ENCODE data around the gene PCDHGA5.
"Not testable (repeated sequence)": the region's sequence is repeated elsewhere in the genome, so short reads cannot be mapped to it uniquely, and the experiment has no call there.

The PCDHGA5 gene

DNA sequence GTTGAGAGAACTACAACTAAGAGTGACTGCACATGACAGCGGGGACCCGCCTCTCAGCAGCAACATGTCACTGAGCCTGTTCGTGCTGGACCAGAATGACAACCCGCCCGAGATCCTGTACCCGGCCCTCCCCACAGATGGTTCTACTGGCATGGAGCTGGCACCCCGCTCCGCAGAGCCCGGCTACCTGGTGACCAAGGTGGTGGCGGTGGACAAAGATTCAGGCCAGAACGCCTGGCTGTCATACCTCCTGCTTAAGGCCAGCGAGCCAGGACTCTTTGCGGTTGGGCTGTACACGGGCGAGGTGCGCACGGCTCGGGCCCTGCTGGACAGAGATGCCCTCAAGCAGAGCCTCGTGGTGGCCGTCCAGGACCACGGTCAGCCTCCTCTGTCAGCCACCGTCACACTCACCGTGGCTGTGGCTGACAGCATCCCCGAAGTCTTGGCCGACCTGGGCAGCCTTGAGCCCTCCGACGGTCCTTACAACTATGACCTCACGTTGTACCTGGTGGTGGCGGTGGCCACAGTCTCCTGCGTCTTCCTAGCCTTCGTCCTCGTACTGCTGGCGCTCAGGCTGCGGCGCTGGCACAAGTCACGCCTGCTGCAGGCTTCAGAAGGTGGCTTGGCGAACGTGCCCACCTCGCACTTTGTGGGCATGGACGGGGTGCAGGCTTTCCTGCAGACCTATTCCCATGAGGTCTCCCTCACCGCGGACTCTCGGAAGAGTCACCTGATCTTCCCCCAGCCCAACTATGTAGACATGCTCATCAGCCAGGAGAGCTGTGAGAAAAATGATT lies 20.7 kb downstream of the PCDHGA5 start:
- no peak for DNase-seq (ENCODE audit: low spot score)

DNA sequence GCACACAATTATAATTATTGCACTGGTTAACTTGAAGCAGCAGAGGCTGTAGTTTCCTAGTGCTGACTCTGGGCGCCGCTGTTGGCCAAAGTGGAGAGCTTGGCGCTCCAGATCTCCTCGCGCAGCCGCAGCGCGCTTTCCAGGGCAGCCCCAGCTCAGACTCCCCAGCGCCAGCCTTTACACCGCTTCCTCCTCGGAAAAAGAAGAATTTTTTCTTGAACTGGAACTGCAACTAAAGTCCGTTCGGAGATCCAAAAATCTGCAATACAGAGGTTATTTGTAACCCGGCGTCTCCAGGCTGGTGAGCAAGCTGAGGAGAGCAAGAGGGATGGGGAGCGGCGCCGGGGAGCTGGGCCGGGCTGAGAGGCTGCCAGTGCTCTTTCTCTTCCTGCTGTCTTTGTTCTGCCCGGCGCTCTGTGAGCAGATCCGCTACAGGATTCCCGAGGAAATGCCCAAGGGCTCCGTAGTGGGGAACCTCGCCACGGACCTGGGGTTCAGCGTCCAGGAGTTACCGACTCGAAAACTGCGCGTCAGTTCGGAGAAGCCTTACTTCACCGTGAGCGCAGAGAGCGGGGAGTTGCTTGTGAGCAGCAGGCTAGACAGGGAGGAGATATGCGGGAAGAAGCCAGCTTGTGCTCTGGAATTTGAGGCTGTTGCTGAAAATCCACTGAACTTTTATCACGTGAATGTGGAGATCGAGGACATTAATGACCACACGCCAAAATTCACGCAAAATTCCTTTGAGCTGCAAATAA lies 23.8 kb downstream of the PCDHGA5 start, which contains the start of gene PCDHGB4:
Gene PCDHGB4 (plus strand): TSS at position 142 of the 755 bp plus-strand sequence. CDS start 187 bp downstream, at position 329.
- not testable (repeated sequence) for DNase-seq (ENCODE audit: low spot score)

DNA sequence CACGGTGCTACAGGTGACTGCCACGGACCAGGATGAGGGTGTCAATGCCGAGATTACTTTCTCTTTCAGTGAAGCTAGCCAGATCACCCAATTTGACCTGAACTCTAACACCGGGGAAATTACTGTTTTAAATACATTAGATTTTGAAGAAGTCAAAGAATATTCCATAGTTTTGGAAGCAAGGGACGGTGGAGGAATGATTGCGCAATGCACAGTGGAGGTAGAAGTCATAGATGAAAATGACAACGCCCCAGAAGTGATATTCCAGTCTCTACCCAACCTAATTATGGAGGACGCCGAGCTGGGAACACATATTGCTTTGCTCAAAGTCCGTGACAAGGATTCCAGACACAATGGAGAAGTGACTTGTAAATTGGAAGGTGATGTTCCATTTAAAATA lies 24.7 kb downstream of the PCDHGA5 start:
- DNase-seq (ENCODE audit: low spot score), result no peak

DNA sequence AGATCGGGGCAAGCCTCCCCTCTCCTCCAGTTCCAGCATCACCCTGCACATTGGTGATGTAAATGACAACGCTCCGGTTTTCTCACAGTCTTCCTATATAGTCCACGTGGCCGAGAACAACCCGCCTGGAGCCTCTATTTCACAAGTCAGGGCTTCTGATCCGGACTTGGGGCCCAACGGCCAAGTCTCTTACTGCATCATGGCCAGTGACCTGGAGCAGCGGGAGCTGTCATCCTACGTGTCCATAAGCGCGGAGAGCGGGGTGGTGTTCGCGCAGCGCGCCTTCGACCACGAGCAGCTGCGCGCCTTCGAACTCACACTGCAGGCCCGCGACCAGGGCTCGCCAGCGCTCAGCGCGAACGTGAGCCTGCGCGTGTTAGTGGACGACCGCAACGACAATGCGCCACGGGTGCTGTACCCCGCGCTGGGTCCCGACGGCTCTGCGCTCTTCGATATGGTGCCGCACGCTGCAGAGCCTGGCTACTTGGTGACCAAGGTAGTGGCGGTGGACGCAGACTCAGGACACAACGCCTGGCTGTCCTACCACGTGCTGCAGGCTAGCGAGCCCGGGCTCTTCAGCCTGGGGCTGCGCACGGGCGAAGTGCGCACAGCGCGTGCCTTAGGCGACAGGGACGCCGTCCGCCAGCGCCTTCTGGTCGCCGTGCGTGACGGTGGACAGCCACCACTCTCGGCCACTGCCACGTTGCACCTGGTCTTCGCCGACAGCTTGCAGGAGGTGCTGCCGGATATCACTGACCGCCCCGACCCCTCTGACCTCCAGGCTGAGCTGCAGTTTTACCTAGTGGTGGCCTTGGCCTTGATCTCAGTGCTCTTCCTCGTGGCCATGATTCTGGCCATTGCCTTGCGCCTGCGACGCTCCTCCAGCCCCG lies 25.4 kb downstream of the PCDHGA5 start:
- no peak for DNase-seq (ENCODE audit: low spot score)

DNA sequence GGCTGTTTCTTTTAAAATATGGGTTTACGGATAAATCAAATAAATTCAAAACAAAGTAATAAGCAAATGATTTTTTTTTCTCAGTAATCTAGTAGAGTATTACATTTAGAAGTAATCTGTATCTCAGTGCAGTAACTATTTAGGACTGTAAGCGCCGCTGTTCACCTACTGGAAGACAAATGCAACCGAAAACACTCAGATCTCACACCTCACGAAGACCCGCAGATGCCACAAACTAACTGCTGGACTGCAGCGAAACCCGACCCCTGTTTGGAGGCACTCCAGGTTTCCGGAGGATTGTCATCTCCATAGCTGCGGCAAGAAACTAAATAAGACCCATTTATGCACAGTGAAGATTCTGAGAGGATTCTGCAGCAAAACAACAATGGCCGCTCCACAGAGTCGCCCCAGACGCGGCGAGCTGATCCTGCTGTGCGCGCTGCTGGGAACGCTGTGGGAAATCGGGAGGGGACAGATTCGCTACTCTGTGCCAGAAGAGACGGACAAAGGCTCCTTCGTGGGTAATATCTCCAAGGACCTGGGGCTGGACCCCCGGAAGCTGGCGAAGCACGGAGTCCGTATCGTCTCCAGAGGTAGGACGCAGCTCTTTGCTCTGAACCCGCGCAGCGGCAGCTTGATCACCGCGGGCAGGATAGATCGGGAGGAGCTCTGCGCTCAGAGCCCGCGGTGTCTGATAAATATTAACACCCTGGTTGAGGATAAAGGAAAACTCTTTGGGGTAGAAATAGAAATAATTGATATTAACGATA lies 28.7 kb downstream of the PCDHGA5 start, which contains the start of gene PCDHGA8:
Gene PCDHGA8 (plus strand): TSS at position 205 of the 770 bp plus-strand sequence. CDS start 181 bp downstream, at position 386.
- no peak for DNase-seq (ENCODE audit: low spot score)

DNA sequence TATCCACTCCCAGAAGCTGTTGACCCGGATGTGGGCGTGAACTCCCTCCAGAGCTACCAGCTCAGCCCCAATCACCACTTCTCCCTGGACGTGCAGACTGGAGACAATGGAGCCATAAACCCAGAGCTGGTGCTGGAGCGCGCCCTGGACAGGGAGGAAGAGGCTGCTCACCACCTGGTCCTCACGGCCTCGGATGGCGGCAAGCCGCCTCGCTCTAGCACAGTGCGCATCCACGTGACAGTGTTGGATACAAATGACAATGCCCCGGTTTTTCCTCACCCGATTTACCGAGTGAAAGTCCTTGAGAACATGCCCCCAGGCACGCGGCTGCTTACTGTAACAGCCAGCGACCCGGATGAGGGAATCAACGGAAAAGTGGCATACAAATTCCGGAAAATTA lies 29.3 kb downstream of the PCDHGA5 start:
- DNase-seq (ENCODE audit: low spot score), result no peak

DNA sequence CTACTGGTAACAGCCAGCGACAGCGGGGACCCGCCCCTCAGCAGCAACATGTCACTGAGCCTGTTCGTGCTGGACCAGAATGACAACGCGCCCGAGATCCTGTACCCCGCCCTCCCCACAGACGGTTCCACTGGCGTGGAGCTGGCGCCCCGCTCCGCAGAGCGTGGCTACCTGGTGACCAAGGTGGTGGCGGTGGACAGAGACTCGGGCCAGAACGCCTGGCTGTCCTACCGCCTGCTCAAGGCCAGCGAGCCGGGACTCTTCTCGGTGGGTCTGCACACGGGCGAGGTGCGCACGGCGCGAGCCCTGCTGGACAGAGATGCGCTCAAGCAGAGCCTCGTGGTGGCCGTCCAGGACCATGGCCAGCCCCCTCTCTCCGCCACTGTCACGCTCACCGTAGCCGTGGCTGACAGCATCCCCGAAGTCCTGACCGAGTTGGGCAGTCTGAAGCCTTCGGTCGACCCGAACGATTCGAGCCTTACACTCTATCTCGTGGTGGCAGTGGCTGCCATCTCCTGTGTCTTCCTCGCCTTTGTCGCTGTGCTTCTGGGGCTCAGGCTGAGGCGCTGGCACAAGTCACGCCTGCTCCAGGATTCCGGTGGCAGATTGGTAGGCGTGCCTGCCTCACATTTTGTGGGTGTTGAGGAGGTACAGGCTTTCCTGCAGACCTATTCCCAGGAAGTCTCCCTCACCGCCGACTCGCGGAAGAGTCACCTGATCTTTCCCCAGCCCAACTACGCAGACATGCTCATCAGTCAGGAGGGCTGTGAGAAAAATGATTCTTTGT lies 30.6 kb downstream of the PCDHGA5 start:
- DNase-seq (ENCODE audit: low spot score), result not testable (repeated sequence)

DNA sequence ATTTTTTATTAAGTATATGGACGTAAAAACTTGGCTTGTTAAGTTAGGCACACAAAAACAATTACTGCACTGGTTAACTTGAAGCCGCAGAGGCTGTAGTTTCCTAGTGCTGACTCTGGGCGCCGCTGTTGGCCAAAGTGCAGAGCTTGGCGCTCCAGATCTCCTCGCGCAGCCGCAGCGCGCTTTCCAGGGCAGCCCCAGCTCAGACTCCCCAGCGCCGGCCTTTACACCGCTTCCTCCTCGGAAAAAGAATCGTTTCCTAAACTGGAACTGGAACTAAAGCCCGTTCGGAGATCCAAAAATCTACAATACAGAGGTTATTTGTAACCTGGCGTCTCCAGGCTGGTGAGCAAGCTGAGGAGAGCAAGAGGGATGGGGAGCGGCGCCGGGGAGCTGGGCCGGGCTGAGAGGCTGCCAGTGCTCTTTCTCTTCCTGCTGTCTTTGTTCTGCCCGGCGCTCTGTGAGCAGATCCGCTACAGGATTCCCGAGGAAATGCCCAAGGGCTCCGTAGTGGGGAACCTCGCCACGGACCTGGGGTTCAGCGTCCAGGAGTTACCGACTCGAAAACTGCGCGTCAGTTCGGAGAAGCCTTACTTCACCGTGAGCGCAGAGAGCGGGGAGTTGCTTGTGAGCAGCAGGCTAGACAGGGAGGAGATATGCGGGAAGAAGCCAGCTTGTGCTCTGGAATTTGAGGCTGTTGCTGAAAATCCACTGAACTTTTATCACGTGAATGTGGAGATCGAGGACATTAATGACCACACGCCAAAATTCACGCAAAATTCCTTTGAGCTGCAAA lies 34.0 kb downstream of the PCDHGA5 start, which contains the start of gene PCDHGB5:
Gene PCDHGB5 (plus strand): TSS at position 192 of the 796 bp plus-strand sequence. CDS start 181 bp downstream, at position 373.
- DNase-seq (ENCODE audit: low spot score), result not testable (repeated sequence)

DNA sequence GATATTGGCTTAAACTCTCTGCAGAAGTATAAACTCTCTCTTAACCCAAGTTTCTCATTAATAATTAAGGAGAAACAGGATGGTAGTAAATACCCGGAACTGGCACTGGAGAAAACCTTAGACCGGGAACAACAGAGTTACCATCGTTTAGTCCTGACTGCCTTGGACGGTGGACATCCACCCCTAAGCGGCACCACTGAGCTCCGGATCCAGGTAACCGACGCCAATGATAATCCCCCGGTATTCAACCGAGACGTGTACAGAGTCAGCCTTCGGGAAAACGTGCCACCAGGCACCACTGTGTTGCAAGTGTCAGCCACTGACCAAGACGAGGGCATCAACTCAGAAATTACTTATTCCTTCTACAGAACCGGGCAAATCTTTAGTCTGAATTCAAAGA lies 34.6 kb downstream of the PCDHGA5 start:
- DNase-seq (ENCODE audit: low spot score), result no peak

DNA sequence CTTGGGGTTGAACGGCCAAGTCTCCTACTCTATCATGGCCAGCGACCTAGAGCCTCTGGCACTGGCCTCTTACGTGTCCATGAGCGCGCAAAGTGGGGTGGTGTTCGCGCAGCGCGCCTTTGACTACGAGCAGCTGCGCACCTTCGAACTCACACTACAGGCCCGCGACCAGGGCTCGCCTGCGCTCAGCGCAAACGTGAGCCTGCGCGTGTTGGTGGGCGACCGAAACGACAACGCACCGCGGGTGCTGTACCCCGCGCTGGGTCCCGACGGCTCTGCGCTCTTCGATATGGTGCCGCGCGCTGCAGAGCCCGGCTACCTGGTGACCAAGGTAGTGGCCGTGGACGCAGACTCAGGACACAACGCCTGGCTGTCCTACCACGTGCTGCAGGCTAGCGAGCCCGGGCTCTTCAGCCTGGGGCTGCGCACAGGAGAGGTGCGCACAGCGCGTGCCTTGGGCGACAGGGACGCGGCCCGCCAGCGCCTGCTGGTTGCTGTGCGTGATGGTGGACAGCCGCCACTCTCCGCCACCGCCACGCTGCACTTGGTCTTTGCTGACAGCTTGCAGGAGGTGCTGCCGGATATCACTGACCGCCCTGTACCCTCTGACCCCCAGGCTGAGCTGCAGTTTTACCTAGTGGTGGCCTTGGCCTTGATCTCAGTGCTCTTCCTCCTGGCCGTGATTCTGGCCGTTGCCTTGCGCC lies 35.7 kb downstream of the PCDHGA5 start:
- no peak for DNase-seq (ENCODE audit: low spot score)

DNA sequence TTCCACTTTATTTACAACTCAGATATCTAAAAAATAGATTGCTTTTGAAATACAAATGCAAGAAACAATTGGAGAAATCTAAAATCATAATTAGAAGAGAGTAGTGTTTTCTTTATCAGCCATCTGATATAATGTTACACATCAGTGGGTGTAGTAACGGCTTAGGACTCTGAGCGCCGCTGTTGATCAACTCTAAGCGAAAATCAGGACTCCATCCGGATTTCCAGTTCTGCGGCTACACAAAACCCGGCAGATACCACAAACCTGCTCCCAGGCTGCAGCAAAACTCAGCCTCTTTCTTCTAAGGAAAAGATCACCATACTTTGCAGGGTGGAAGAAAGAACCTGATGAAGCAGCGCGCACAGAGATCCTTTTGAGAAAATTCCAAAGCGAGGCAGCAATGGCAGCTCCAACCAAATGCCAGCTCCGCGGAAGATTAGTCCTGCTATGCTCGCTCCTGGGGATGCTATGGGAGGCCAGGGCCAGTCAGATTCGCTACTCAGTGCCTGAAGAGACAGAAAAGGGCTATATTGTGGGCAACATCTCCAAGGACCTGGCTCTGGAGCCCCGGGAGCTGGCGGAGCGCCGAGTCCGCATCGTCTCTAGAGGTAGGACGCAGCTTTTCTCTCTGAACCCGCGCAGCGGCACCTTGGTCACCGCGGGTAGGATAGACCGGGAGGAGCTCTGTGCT lies 38.7 kb downstream of the PCDHGA5 start, which contains the start of gene PCDHGA9:
Gene PCDHGA9 (plus strand): TSS at position 226 of the 691 bp plus-strand sequence. CDS start 175 bp downstream, at position 401.
- peak; percentile 47 for DNase-seq (ENCODE audit: low spot score)

DNA sequence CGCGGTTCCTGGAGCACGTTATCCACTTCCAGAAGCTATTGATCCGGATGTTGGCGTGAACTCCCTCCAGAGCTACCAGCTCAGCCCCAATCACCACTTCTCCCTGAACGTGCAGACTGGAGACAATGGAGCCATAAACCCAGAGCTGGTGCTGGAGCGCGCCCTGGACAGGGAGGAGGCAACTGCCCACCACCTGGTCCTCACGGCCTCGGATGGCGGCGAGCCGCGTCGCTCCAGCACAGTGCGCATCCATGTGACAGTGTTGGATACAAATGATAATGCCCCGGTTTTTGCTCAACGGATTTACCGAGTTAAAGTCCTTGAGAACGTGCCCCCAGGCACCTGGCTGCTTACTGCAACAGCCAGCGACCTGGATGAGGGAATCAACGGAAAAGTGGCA lies 39.4 kb downstream of the PCDHGA5 start:
- DNase-seq (ENCODE audit: low spot score), result no peak

DNA sequence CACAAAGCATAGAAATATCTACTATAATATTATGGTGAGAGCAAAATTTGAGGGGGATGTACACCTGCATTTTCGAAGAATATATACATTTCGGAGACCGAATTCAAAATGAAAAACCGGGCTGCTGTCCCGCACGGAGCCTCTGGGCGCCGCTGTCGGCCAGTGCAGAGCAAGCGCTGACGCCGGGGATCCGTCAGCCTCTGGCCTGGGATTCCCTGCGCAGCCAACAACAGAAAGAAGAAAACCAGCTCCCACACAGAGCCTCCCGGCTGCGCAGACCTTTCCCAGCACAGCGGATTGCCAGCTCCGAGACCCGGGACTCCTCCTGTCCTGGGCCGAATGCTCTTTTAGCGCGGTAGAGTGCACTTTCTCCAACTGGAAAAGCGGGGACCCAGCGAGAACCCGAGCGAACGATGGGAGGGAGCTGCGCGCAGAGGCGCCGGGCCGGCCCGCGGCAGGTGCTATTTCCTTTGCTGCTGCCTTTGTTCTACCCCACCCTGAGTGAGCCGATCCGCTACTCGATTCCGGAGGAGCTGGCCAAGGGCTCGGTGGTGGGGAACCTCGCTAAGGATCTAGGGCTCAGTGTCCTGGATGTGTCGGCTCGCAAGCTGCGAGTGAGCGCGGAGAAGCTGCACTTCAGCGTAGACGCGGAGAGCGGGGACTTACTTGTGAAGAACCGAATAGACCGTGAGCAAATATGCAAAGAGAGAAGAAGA lies 44.0 kb downstream of the PCDHGA5 start, which contains the start of gene PCDHGB6:
Gene PCDHGB6 (plus strand): TSS at position 232 of the 716 bp plus-strand sequence. CDS start 182 bp downstream, at position 414.
- DNase-seq (ENCODE audit: low spot score), result peak; percentile 73

DNA sequence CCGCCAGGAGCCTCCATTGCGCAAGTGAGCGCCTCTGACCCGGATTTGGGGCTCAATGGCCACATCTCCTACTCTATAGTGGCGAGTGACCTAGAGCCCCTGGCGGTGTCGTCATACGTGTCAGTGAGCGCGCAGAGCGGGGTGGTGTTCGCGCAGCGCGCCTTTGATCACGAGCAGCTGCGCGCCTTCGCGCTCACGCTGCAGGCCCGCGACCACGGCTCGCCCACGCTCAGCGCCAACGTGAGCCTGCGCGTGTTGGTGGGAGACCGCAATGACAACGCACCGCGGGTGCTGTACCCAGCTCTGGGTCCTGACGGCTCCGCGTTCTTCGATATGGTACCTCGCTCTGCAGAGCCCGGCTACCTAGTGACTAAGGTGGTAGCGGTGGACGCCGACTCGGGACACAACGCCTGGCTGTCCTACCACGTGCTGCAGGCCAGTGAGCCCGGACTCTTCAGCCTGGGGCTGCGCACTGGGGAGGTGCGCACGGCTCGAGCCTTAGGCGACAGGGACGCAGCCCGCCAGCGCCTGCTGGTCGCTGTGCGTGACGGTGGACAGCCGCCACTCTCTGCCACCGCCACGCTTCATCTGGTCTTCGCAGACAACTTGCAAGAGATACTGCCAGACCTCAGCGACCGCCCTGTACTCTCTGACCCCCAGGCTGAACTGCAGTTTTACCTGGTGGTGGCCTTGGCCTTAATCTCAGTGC lies 45.8 kb downstream of the PCDHGA5 start:
- DNase-seq (ENCODE audit: low spot score), result no peak

DNA sequence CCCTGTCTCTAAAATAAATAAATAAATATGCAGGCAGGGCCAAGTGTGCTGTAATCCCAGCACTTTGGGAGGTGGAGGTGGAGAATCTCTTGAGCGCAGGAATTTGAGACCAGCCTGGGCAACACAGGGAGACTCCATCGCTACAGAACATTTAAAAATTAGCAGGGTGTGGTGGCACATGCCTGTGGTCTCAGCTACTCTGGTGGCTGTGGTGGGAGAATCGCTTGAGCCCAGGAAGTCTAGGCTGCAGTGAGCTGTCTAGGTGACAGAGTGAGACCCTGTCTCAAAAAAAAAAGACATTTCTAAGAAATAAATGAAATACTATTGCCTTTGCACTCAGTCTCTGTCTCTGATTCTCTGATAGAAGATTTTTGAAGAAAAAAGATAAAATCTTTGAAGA lies 47.6 kb downstream of the PCDHGA5 start:
- DNase-seq (ENCODE audit: low spot score), result no peak

Data from SK-N-DZ (cell line).